HCT116 (cell line): ENCODE measurements around the gene LRRTM2. TPM values are rescaled to one million over a fixed set of nuclear protein-coding genes. Genes with fewer than 3 reads are reported as not detected.

Source experiments
- ATAC-seq: fragments of 200-7000 bp; cut with Tn5 transposase; 2 replicates; pipeline ENCODE4 v1.9.1; 2020; ENCODE audit warnings: mild to moderate bottlenecking, moderate library complexity
- BruUV-seq: library from RNA; stranded (reverse); fragments of 400-500 nt; replicated peaks from 2 replicates; lab custom pipeline; 2021; lab: Mats Ljungman, UMichigan
- CTCF ChIA-PET: fragments of 300-600 bp; sonication (Branson Sonifier 250); formaldehyde crosslinking; loops from one replicate; lab custom pipeline; 2021; ENCODE audit warnings: antibody characterized with exemption; lab: Charles Lee
- POLR2A ChIA-PET: fragments of 300-600, 350-600 bp; sonication (Branson Sonifier 250); formaldehyde crosslinking; loops from one replicate; lab custom pipeline; 2021; ENCODE audit warnings: antibody characterized with exemption; lab: Charles Lee
- RAD21 ChIA-PET, 2 experiments: fragments of 300-600 bp; sonication (Branson Sonifier 250); formaldehyde crosslinking; loops; one replicate each; lab custom pipeline; 2023; ENCODE audit warnings: low total read pairs in 2 of 2; ENCODE audit not compliant: uncharacterized antibody in 2 of 2, unreplicated experiment in 2 of 2, low non-redundant PET in 1 of 2; lab: Charles Lee
- DNase-seq: peaks from one replicate; pipeline ENCODE4 v3.0.0-alpha.2; 2010; ENCODE audit warnings: low read depth, low spot score
- H2AFZ ChIP-seq: fragments of 200-600 bp; shearing (Covaris generic), sonication (generic); 2 replicates; pipeline ENCODE4 v1.6.1; 2017; ENCODE audit warnings: low read depth, mixed run types, mixed read lengths, antibody characterized with exemption, low read length; ENCODE audit not compliant: poor library complexity, severe bottlenecking
- H3K27ac ChIP-seq: 2 replicates; pipeline ENCODE4 v1.5.1; 2012; ENCODE audit warnings: low read depth, low read length
- H3K27me3 ChIP-seq: fragments of 200-600 bp; sonication (generic); 2 replicates; pipeline ENCODE4 v1.6.1; 2016; ENCODE audit warnings: mixed run types, low read length, mixed read lengths; ENCODE audit not compliant: insufficient read depth
- H3K36me3 ChIP-seq, 2 experiments: fragments of 200-500 bp in 1 of 2; fragments of 200-600 bp in 1 of 2; sonication (Bioruptor generic) in 1 of 2; sonication (generic) in 1 of 2; 2 replicates each; pipeline versions ENCODE4 v1.5.1 to v1.6.1; 2014 to 2016; ENCODE audit warnings: low read length in 2 of 2, inconsistent platforms in 1 of 2, mixed read lengths in 1 of 2, mixed run types in 1 of 2; ENCODE audit not compliant: insufficient read depth in 2 of 2, control insufficient read depth in 1 of 2
- H3K4me1 ChIP-seq, 2 experiments: fragments of 200-600 bp in 1 of 2; sonication (generic) in 1 of 2; 2 replicates each; pipeline versions ENCODE4 v1.5.1 to v1.6.1; 2012 to 2017; ENCODE audit warnings: low read length in 2 of 2, inconsistent platforms in 1 of 2, mild to moderate bottlenecking in 1 of 2, mixed read lengths in 1 of 2, mixed run types in 1 of 2, moderate library complexity in 1 of 2; ENCODE audit not compliant: insufficient read depth in 2 of 2, control insufficient read depth in 1 of 2
- H3K4me2 ChIP-seq: fragments of 200-600 bp; sonication (generic); 2 replicates; pipeline ENCODE4 v1.6.1; 2017; ENCODE audit warnings: mixed run types, low read length, mixed read lengths
- H3K4me3 ChIP-seq, 2 experiments: fragments of 200-600 bp in 1 of 2; sonication (generic) in 1 of 2; replicated peaks in 1 of 2; 2 replicates each; pipeline ENCODE4 v1.5.1; 2011 to 2016; ENCODE audit warnings: low read length in 2 of 2, control low read depth in 1 of 2, low read depth in 1 of 2, mild to moderate bottlenecking in 1 of 2, mixed read lengths in 1 of 2, mixed run types in 1 of 2
- H3K79me2 ChIP-seq: fragments of 200-600 bp; sonication (generic); 2 replicates; pipeline ENCODE4 v1.6.1; 2017; ENCODE audit warnings: mild to moderate bottlenecking, mixed run types, low read length, moderate library complexity, mixed read lengths; ENCODE audit not compliant: insufficient read depth
- H3K9ac ChIP-seq: fragments of 200-600 bp; sonication (generic); 2 replicates; pipeline ENCODE4 v1.6.1; 2016; ENCODE audit warnings: low read length, mixed read lengths
- H3K9me2 ChIP-seq: fragments of 200-600 bp; sonication (generic), shearing (Covaris generic); 2 replicates; pipeline ENCODE4 v1.6.1; 2017; ENCODE audit warnings: mixed run types, mild to moderate bottlenecking, moderate library complexity; ENCODE audit not compliant: insufficient read depth
- H3K9me3 ChIP-seq, 2 experiments: fragments of 200-500 bp in 1 of 2; fragments of 200-600 bp in 1 of 2; sonication (Bioruptor generic) in 1 of 2; sonication (generic) in 1 of 2; 2 replicates each; pipeline ENCODE4 v1.6.1; 2014 to 2017; ENCODE audit warnings: low read length in 2 of 2, mixed read lengths in 2 of 2, inconsistent platforms in 1 of 2, low read depth in 1 of 2, mild to moderate bottlenecking in 1 of 2, mixed run types in 1 of 2, moderate library complexity in 1 of 2; ENCODE audit not compliant: control insufficient read depth in 1 of 2, insufficient read depth in 1 of 2
- H4K20me1 ChIP-seq: fragments of 200-600 bp; sonication (generic), shearing (Covaris generic); 2 replicates; pipeline ENCODE4 v1.6.1; 2017; ENCODE audit warnings: mixed run types, mild to moderate bottlenecking, moderate library complexity; ENCODE audit not compliant: insufficient read depth
- CEBPB ChIP-seq: IDR thresholded peaks from 2 replicates; pipeline ENCODE4 v1.6.1; 2012; ENCODE audit warnings: low read depth
- EZH2 ChIP-seq: fragments of 200-600 bp; sonication (generic); IDR thresholded peaks from 2 replicates; pipeline ENCODE4 v1.6.1; 2017; ENCODE audit warnings: antibody characterized with exemption, mixed run types
- EZH2phosphoT487 ChIP-seq: fragments of 200-600 bp; IDR thresholded peaks from 2 replicates; pipeline ENCODE4 v1.6.1; 2018; ENCODE audit warnings: antibody characterized with exemption, borderline replicate concordance
- JUND ChIP-seq: IDR thresholded peaks from 2 replicates; pipeline ENCODE4 v1.6.1; 2012
- POLR2A ChIP-seq: IDR thresholded peaks from 2 replicates; pipeline ENCODE4 v1.7.0; 2011; ENCODE audit warnings: borderline replicate concordance; ENCODE audit not compliant: insufficient read depth, insufficient read length; ENCODE audit errors: extremely low read depth
- POLR2AphosphoS5 ChIP-seq: IDR thresholded peaks from 2 replicates; pipeline ENCODE4 v1.6.1; 2011; ENCODE audit warnings: mild to moderate bottlenecking, low read depth, low read length, moderate library complexity
- SIN3A ChIP-seq: IDR thresholded peaks from 2 replicates; pipeline ENCODE4 v1.6.1; 2012; ENCODE audit warnings: low read depth
- SP1 ChIP-seq: IDR thresholded peaks from 2 replicates; pipeline ENCODE4 v1.6.1; 2012; ENCODE audit warnings: low read depth
- SRF ChIP-seq: IDR thresholded peaks from 2 replicates; pipeline ENCODE4 v1.6.1; 2012; ENCODE audit warnings: low read depth
- YY1 ChIP-seq: IDR thresholded peaks from 2 replicates; pipeline ENCODE4 v1.6.1; 2011; ENCODE audit warnings: low read length, low read depth, moderate library complexity, mild to moderate bottlenecking; ENCODE audit not compliant: insufficient replicate concordance; ENCODE audit errors: extremely low read depth
- ZFX ChIP-seq: fragments of 450-650 bp; IDR thresholded peaks from 2 replicates; pipeline ENCODE4 v1.6.1; 2017
- ZNF274 ChIP-seq: fragments of 200-500 bp; sonication (Bioruptor generic); IDR thresholded peaks from 2 replicates; pipeline ENCODE4 v1.6.1; 2014; ENCODE audit warnings: mild to moderate bottlenecking, low read depth, low read length, inconsistent platforms
- intact Hi-C: fragments of 100-400 bp; cut with micrococcal nuclease; formaldehyde crosslinking; loops from 2 replicates; pipeline ENCODE4 v1.10.0; 2022
- total RNA-seq: library from RNA; stranded (reverse); gene quantifications from one replicate; pipeline ENCODE4 v1.2.1, GENCODE V29; 2021; ENCODE audit not compliant: unreplicated experiment
- TF ChIP-seq, protein P1 (sequence below): IDR thresholded peaks from 2 replicates; pipeline ENCODE4 v1.6.1; 2012
- TF ChIP-seq, protein P2 (sequence below): IDR thresholded peaks from 2 replicates; pipeline ENCODE4 v1.6.1; 2012; ENCODE audit warnings: low read depth
- TF ChIP-seq, protein P3 (sequence below), 3 experiments: fragments of 200-600 bp in 1 of 3; sonication (generic) in 1 of 3; IDR thresholded peaks in 2 of 3; conservative IDR thresholded peaks in 1 of 3; 2 replicates each; pipeline ENCODE4 v1.5.1; 2012 to 2017; ENCODE audit warnings: low read depth in 2 of 3, low read length in 2 of 3, antibody characterized with exemption in 1 of 3, borderline replicate concordance in 1 of 3, control low read depth in 1 of 3, mild to moderate bottlenecking in 1 of 3, mixed read lengths in 1 of 3, mixed run types in 1 of 3, moderate library complexity in 1 of 3; ENCODE audit not compliant: insufficient read depth in 1 of 3

The LRRTM2 gene
- total RNA-seq, 1 experiment from 2014 or later, result not detected

DNA sequence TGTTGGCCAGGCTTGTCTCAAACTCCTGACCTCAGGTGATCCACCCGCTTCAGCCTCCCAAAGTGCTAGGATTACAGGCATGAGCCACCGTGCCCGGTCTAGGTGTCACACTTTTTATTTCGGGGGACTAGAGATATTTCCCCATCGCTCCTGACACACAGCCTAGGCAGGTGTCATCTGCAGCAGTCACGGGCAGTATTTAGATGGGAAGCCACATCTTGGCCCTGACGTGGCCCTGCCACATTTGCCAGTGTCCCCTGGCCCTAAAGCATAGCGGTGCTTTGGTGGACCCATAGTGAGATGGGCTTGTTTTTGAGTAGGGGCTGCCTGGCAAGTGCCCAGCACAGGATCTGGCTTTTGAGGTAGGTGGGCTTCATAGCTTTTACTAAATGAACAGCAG lies 45.0 kb upstream of the LRRTM2 start:
- CTCF ChIA-PET, result no interaction called here
- RAD21 ChIA-PET, result no interaction called here
- H3K4me2 ChIP-seq, result no peak overlapping the region
- TF ChIP-seq SIN3A (no peak), EZH2phosphoT487 (no peak), JUND (no peak), POLR2AphosphoS5 (no peak), SRF (no peak), ZNF274 (no peak), ZFX (no peak)
- TF ChIP-seq, protein P1, sequence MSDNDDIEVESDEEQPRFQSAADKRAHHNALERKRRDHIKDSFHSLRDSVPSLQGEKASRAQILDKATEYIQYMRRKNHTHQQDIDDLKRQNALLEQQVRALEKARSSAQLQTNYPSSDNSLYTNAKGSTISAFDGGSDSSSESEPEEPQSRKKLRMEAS, result no peak
- H3K9me2 ChIP-seq, result no peaks in the 10 kb centered on the region
- intact Hi-C loops, result no loop called here
- H3K4me1 ChIP-seq, result peaks cover 0 to 6% of the 10 kb centered on the region in 2 experiments; a peak in 1 of 4 replicates
- DNase-seq (no peak), ATAC-seq (no peak)
- no peak overlapping the region for H3K4me3 ChIP-seq
- H2AFZ ChIP-seq, result no peak overlapping the region
- H3K27me3 ChIP-seq, result no peaks in the 10 kb centered on the region
- peaks cover 5 to 12% of the 10 kb centered on the region in 2 experiments; a peak in 3 of 4 replicates for H3K36me3 ChIP-seq
- no peak overlapping the region for H3K27ac ChIP-seq
- POLR2A ChIA-PET, result no interaction called here
- BruUV-seq, result no TSS peak
- no peak overlapping the region for H3K9ac ChIP-seq
- no peaks in the 10 kb centered on the region for H3K9me3 ChIP-seq
- no peaks in the 10 kb centered on the region; the same call in 1 of the 2 replicates for H4K20me1 ChIP-seq
- H3K79me2 ChIP-seq, result no peaks in the 10 kb centered on the region

DNA sequence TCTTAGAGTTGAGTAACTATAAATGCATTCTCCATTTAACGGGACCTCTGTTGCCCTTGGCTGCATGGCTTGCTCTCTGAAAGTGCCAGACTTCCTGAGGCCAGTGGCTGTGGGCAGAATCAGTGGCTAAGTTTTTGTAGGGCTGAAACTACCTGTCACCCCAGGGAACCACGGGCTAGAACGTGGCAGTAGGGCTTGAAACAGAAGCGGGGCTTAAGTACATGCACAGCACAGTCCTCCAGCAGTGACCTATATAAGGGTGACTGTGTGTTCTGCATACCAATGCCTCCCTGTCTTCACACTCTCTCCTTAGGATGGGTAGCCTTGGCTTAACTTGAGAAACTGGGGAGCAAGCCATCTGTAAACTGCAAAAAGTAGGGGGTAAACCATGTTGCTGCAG lies 43.6 kb upstream of the LRRTM2 start:
- no peaks in the 10 kb centered on the region for H3K9me2 ChIP-seq
- no peaks in the 10 kb centered on the region; a peak in 1 of 4 replicates for H3K36me3 ChIP-seq
- H3K9ac ChIP-seq, result no peak overlapping the region
- no peak overlapping the region for H3K4me2 ChIP-seq
- ChIA-PET RAD21 (no interaction called here), CTCF (no interaction called here), POLR2A (no interaction called here)
- BruUV-seq, result no TSS peak
- intact Hi-C loops, result no loop called here
- no peak overlapping the region for H2AFZ ChIP-seq
- H4K20me1 ChIP-seq, result no peaks in the 10 kb centered on the region; the same call in 1 of the 2 replicates
- no peak for ATAC-seq
- H3K27me3 ChIP-seq, result no peaks in the 10 kb centered on the region
- no peak overlapping the region for H3K4me3 ChIP-seq
- no peak overlapping the region for H3K27ac ChIP-seq
- H3K9me3 ChIP-seq, result no peaks in the 10 kb centered on the region
- H3K79me2 ChIP-seq, result no peaks in the 10 kb centered on the region
- peaks cover 0 to 6% of the 10 kb centered on the region in 2 experiments; a peak in 1 of 4 replicates for H3K4me1 ChIP-seq
- DNase-seq, result no peak
- TF ChIP-seq EZH2, result no peak
- TF ChIP-seq, protein P2, sequence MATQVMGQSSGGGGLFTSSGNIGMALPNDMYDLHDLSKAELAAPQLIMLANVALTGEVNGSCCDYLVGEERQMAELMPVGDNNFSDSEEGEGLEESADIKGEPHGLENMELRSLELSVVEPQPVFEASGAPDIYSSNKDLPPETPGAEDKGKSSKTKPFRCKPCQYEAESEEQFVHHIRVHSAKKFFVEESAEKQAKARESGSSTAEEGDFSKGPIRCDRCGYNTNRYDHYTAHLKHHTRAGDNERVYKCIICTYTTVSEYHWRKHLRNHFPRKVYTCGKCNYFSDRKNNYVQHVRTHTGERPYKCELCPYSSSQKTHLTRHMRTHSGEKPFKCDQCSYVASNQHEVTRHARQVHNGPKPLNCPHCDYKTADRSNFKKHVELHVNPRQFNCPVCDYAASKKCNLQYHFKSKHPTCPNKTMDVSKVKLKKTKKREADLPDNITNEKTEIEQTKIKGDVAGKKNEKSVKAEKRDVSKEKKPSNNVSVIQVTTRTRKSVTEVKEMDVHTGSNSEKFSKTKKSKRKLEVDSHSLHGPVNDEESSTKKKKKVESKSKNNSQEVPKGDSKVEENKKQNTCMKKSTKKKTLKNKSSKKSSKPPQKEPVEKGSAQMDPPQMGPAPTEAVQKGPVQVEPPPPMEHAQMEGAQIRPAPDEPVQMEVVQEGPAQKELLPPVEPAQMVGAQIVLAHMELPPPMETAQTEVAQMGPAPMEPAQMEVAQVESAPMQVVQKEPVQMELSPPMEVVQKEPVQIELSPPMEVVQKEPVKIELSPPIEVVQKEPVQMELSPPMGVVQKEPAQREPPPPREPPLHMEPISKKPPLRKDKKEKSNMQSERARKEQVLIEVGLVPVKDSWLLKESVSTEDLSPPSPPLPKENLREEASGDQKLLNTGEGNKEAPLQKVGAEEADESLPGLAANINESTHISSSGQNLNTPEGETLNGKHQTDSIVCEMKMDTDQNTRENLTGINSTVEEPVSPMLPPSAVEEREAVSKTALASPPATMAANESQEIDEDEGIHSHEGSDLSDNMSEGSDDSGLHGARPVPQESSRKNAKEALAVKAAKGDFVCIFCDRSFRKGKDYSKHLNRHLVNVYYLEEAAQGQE, result no peak
- TF ChIP-seq POLR2A, result no peak
- TF ChIP-seq CEBPB, result no peak
- TF ChIP-seq, protein P3, sequence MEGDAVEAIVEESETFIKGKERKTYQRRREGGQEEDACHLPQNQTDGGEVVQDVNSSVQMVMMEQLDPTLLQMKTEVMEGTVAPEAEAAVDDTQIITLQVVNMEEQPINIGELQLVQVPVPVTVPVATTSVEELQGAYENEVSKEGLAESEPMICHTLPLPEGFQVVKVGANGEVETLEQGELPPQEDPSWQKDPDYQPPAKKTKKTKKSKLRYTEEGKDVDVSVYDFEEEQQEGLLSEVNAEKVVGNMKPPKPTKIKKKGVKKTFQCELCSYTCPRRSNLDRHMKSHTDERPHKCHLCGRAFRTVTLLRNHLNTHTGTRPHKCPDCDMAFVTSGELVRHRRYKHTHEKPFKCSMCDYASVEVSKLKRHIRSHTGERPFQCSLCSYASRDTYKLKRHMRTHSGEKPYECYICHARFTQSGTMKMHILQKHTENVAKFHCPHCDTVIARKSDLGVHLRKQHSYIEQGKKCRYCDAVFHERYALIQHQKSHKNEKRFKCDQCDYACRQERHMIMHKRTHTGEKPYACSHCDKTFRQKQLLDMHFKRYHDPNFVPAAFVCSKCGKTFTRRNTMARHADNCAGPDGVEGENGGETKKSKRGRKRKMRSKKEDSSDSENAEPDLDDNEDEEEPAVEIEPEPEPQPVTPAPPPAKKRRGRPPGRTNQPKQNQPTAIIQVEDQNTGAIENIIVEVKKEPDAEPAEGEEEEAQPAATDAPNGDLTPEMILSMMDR (IDR thresholded peaks at IDR 0.05 in 2 of 3, conservative IDR thresholded peaks at IDR 0.05 in 1 of 3; ENCODE audit: borderline replicate concordance in 1 of 3, insufficient read depth in 1 of 3, low read depth in 2 of 3, low read length in 2 of 3), result no peak
- TF ChIP-seq ZNF274, result no peak
- TF ChIP-seq SRF, result no peak
- no peak for TF ChIP-seq YY1
- TF ChIP-seq SIN3A, result no peak
- TF ChIP-seq ZFX, result no peak
- no peak for TF ChIP-seq SP1
